Measurements from ENCODE around the gene EFCAB14. TPM values are rescaled to one million over a fixed set of nuclear protein-coding genes. Genes with fewer than 3 reads are reported as not detected.

EFCAB14 gene
- 57.8 and 60.6 TPM in 2 replicates for total RNA-seq

DNA sequence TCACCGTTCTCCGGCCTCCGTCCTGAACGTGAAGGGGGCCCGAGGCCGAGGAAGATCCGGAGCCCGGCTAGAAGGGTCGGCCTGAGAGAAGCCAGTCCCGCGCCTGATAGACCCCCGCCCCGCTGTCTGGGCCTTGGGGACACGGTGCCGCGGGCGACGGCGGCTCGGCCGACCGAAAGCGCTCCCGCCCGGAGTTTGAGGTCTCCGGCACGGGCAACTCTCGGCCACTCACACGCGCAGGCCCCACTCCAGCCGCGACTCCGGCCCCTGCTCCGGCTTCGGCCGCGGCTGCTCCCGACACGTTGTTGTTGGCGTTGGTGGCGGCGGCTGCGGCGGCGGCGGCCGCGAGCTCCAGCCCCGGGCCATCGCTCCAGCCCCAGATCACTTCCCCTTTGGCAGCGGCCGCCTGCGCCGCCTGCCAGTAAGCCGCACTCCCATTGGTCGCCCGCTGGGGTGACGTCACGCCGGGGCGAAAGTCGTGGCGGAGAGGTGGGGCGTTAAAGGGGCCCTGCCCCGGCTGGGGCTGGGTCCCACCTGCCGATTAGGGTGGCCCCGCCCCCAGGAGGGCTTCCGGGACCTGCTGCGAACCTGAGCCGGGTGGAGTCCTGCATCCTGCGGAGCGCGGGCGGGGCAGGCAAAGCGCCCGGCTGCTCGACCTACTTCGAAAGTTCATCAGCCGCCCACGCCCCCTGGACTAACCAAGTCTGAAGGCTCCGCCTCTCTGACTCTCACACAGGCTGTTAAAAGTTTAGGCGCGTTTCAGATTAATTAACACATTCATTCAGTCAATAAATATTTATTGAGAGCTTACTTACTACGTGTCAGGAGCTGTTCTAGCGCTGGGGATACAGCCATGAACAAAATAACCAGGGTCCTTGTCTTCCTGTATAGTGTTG is at the start of gene EFCAB14:
TSS of gene EFCAB14 (minus strand) at position 388 of the 896 bp plus-strand sequence. CDS start 1,027 bp downstream, outside the sequence.

GRCh38 chr1:46671554-46671953 is 47.4 kb downstream of the EFCAB14 start, which contains the start of gene TEX38:
TSS of gene TEX38 (plus strand) at chr1:46671854. CDS start at chr1:46671935, 81 bp downstream.

DNA sequence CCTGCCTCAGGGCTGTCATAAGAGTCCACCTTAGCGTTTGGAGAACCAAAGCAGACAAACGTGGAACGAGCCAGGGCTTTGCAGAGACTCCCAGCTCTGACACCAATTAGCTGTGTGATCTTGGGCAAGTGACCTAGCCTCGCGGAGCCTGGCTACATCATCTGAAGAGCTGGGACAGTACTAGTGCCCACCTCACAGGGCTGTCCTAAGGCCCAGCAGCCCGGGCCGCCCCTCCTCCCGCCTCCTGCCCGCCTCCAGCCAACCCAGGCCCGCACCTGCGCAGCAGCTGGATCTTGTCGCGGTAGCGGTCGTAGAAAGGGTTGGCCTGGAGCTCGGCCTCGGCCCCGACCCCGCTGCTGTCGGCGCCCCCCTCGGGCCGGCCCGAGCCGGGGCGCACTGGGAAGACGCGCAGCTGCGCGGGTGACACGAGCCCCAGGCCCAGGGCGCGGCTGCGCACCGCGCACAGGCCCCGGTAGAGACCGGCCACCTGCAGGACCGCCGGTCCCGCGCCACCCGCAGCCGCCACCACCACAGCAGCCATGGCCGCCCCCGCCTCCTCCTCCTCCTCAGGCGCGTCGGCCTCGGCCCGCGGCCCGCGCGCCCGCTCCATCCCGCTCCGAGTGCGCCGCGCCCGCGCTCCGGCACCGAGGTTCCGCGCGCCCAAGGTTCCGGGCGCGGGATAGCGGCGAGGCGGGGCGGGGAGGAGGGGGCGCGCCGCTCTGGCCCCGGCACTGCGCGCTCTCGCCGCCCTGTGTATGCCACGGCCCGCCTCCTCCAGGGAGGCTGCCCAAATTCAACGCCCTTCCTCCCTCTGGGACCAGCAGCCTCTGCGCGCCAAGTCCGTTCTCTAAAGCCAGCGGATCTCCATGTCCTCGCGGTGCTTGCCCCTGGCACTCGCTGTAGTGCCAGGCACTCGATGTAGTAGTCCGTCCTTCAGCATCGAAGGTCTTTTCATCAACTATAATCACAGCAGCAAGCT is 50.8 kb downstream of the EFCAB14 start, which contains the start of gene ATPAF1:
TSS of gene ATPAF1 (minus strand) at position 583 of the 979 bp plus-strand sequence. CDS start at position 541, 42 bp downstream.

Other genes with a start within 250 kb of the EFCAB14 start
- not detected in 2 replicates for gene DMBX1, start 229.3 kb downstream of the EFCAB14 start, total RNA-seq
- not detected in 2 replicates for gene KNCN, start 167.5 kb downstream of the EFCAB14 start, total RNA-seq
- 18.2 and 19.6 TPM in 2 replicates for gene MKNK1, start 114.8 kb downstream of the EFCAB14 start, total RNA-seq
- gene MOB3C, start 102.3 kb downstream of the EFCAB14 start, total RNA-seq = 11.5 and 11.8 TPM in 2 replicates
- 26.2 and 26.9 TPM in 2 replicates for gene ATPAF1, start 50.8 kb downstream of the EFCAB14 start, total RNA-seq
- gene TEX38, start 47.3 kb downstream of the EFCAB14 start, total RNA-seq = not detected in 2 replicates
- gene CYP4B1, start 79.9 kb upstream of the EFCAB14 start, total RNA-seq = not detected in 2 replicates
- gene CYP4A11, start 222.4 kb upstream of the EFCAB14 start, total RNA-seq = not detected in 2 replicates